GM21528 (cell line): Measurements from ENCODE around the gene ENTPD1.
"Not testable (repeated sequence)": the region's sequence is repeated elsewhere in the genome, so short reads cannot be mapped to it uniquely, and the experiment has no call there.

ENCODE experiments used
- ATAC-seq: cut with Tn5 transposase; IDR thresholded peaks from one replicate; pipeline ENCODE4 v1.9.1; 2021; ENCODE audit warnings: mild to moderate bottlenecking, moderate library complexity; ENCODE audit not compliant: unreplicated experiment, low FRiP score

Gene ENTPD1

GRCh38 chr10:95792211-95792780 is 36.3 kb downstream of the ENTPD1 start:
- ATAC-seq, result no peak

- no peak for ATAC-seq
These were observed 36.9 kb downstream of the ENTPD1 start for GRCh38 chr10:95792874-95793285.

GRCh38 chr10:95793401-95794045 is 37.6 kb downstream of the ENTPD1 start:
- peak; percentile 52 for ATAC-seq

GRCh38 chr10:95794195-95794594 is 38.2 kb downstream of the ENTPD1 start:
- ATAC-seq, result no peak

GRCh38 chr10:95795602-95796001 is 39.6 kb downstream of the ENTPD1 start:
- no peak for ATAC-seq

GRCh38 chr10:95796504-95796903 is 40.5 kb downstream of the ENTPD1 start:
- no peak for ATAC-seq

GRCh38 chr10:95798096-95798855 is 42.3 kb downstream of the ENTPD1 start:
- ATAC-seq, result no peak

GRCh38 chr10:95800286-95800685 is 44.3 kb downstream of the ENTPD1 start:
- not testable (repeated sequence) for ATAC-seq

- ATAC-seq, result not testable (repeated sequence)
These were observed 50.9 kb downstream of the ENTPD1 start for GRCh38 chr10:95806687-95807380.

GRCh38 chr10:95808705-95809308 is 52.8 kb downstream of the ENTPD1 start:
- ATAC-seq, result not testable (repeated sequence)

- no peak for ATAC-seq
These were observed 53.6 kb downstream of the ENTPD1 start for GRCh38 chr10:95809370-95810197.

- no peak for ATAC-seq
These were observed 54.4 kb downstream of the ENTPD1 start for GRCh38 chr10:95810198-95810976.

- ATAC-seq, result no peak
These were observed 57.2 kb downstream of the ENTPD1 start for GRCh38 chr10:95813054-95813685.

GRCh38 chr10:95814011-95814727 is 58.2 kb downstream of the ENTPD1 start:
- no peak for ATAC-seq

- ATAC-seq, result no peak
These were observed 59.2 kb downstream of the ENTPD1 start for GRCh38 chr10:95815133-95815532.

- no peak for ATAC-seq
These were observed 59.8 kb downstream of the ENTPD1 start for GRCh38 chr10:95815701-95816240.

- ATAC-seq, result no peak
These were observed 62.0 kb downstream of the ENTPD1 start for GRCh38 chr10:95818010-95818409.

- ATAC-seq, result no peak
These were observed 62.7 kb downstream of the ENTPD1 start for GRCh38 chr10:95818668-95819067.
